Ishikawa (cell line): Measurements from ENCODE around the gene ME2.

Experiments used
- CEBPB ChIP-seq: IDR thresholded peaks from 2 replicates; pipeline ENCODE4 v1.6.1; 2012
- CREB1 ChIP-seq: IDR thresholded peaks from 2 replicates; pipeline ENCODE4 v1.6.1; 2012; ENCODE audit warnings: low read depth
- EGR1 ChIP-seq: IDR thresholded peaks from 2 replicates; pipeline ENCODE4 v1.6.1; 2012
- EP300 ChIP-seq: IDR thresholded peaks from 2 replicates; pipeline ENCODE4 v1.6.1; 2012; ENCODE audit warnings: borderline replicate concordance
- FOXM1 ChIP-seq: IDR thresholded peaks from 2 replicates; pipeline ENCODE4 v1.6.1; 2012; ENCODE audit warnings: low read depth, borderline replicate concordance
- NFIC ChIP-seq: IDR thresholded peaks from 2 replicates; pipeline ENCODE4 v1.6.1; 2012
- RAD21 ChIP-seq: IDR thresholded peaks from 2 replicates; pipeline ENCODE4 v1.6.1; 2012; ENCODE audit warnings: low read depth
- TAF1 ChIP-seq: IDR thresholded peaks from 2 replicates; pipeline ENCODE4 v1.6.1; 2012; ENCODE audit warnings: low read depth, mild to moderate bottlenecking
- TCF12 ChIP-seq: IDR thresholded peaks from 2 replicates; pipeline ENCODE4 v1.6.1; 2012; ENCODE audit warnings: low read depth
- TEAD4 ChIP-seq: IDR thresholded peaks from 2 replicates; pipeline ENCODE4 v1.6.1; 2012
- YY1 ChIP-seq: IDR thresholded peaks from 2 replicates; pipeline ENCODE4 v1.6.1; 2012; ENCODE audit warnings: low read depth
- ZBTB7A ChIP-seq: IDR thresholded peaks from 2 replicates; pipeline ENCODE4 v1.6.1; 2012; ENCODE audit warnings: low read depth
- TF ChIP-seq, protein P1 (sequence below): IDR thresholded peaks from 2 replicates; pipeline ENCODE4 v1.6.1; 2012
- TF ChIP-seq, protein P2 (sequence below): IDR thresholded peaks from 2 replicates; pipeline ENCODE4 v1.6.1; 2012
- TF ChIP-seq, protein P3 (sequence below): IDR thresholded peaks from 2 replicates; pipeline ENCODE4 v1.6.1; 2012; ENCODE audit warnings: low read depth, mild to moderate bottlenecking

Gene ME2

DNA sequence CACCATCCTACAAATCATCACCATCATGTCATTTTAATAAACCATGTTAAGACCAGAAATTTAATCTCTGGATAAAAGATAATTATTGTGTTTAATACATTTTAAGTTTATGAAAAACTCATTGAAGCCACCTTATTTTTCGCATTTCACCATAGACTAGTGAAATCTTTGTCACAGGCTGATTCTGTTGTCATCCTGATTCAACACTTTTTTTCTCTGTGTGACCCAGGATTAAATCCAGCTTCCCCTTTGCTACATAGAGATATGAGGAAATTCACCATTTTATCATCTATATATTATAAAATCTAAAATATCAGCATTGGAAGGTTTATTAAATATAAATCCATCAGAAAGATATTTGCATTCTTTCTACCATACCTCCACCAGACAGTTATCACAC is 29.9 kb upstream of the ME2 start:
- TF ChIP-seq RAD21 (no peak), FOXM1 (no peak), NFIC (no peak), TAF1 (no peak), ZBTB7A (no peak), TCF12 (no peak), EP300 (no peak), TEAD4 (no peak), CEBPB (no peak), CREB1 (no peak), YY1 (no peak)
- TF ChIP-seq, protein P1, sequence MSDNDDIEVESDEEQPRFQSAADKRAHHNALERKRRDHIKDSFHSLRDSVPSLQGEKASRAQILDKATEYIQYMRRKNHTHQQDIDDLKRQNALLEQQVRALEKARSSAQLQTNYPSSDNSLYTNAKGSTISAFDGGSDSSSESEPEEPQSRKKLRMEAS = no peak
- TF ChIP-seq, protein P2, sequence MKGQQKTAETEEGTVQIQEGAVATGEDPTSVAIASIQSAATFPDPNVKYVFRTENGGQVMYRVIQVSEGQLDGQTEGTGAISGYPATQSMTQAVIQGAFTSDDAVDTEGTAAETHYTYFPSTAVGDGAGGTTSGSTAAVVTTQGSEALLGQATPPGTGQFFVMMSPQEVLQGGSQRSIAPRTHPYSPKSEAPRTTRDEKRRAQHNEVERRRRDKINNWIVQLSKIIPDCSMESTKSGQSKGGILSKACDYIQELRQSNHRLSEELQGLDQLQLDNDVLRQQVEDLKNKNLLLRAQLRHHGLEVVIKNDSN = no peak
- TF ChIP-seq, protein P3, sequence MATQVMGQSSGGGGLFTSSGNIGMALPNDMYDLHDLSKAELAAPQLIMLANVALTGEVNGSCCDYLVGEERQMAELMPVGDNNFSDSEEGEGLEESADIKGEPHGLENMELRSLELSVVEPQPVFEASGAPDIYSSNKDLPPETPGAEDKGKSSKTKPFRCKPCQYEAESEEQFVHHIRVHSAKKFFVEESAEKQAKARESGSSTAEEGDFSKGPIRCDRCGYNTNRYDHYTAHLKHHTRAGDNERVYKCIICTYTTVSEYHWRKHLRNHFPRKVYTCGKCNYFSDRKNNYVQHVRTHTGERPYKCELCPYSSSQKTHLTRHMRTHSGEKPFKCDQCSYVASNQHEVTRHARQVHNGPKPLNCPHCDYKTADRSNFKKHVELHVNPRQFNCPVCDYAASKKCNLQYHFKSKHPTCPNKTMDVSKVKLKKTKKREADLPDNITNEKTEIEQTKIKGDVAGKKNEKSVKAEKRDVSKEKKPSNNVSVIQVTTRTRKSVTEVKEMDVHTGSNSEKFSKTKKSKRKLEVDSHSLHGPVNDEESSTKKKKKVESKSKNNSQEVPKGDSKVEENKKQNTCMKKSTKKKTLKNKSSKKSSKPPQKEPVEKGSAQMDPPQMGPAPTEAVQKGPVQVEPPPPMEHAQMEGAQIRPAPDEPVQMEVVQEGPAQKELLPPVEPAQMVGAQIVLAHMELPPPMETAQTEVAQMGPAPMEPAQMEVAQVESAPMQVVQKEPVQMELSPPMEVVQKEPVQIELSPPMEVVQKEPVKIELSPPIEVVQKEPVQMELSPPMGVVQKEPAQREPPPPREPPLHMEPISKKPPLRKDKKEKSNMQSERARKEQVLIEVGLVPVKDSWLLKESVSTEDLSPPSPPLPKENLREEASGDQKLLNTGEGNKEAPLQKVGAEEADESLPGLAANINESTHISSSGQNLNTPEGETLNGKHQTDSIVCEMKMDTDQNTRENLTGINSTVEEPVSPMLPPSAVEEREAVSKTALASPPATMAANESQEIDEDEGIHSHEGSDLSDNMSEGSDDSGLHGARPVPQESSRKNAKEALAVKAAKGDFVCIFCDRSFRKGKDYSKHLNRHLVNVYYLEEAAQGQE = no peak

DNA sequence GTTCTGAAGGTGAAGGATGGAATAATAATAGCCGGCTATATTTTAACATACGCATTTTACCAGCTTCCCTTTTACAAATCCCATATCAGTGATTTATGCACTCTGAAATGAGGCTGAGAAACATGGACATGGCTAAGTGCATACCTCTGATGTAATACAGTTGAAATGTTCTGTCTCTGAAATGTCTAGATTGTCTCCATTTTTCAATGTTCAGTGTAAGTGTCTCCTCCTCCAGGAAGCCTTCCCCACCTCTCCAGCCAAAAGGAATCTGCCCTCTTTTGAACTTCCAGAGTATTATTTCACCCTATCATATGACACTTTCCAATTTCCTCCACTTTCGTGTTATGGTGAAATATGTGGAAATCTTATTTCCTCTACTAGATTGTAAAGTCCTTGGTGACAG is 29.5 kb upstream of the ME2 start:
- TF ChIP-seq RAD21 (no peak), ZBTB7A (no peak), FOXM1 (no peak), YY1 (no peak), CEBPB (no peak)

DNA sequence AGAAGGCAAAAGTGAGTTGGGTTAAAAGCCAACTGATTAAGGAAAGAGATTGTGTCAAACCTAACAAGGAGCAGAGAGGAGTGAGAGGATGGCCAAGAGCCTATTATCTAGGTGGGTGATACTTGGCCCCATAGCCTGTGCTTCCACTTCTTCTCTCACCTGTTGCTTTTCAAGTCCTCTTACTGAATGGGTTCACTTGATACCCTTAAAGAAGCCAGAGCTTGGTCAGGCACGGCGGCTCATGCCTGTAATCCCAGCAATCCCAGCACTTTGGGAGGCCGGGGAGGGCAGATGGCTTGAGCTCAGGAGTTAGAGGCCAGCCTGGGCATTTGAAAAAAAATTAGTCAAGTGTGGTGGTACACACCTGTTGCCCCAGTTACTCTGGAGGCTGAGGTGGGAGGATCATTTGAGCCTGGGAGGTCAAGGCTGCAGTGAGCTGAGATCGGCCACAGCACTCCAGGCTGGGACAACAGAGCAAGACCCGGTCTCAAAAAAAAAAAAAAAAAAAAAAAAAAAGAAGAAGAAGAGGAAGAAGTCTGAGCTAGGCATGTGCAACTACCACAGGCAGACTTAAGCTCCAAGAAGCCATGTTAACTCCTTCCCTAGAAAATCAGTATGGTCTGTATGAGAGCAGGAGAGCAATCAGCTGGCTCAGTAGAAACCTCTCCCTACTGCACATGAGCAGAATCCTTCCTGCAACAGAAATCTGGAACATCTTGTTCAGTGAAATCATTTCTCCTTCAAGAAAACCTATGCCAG is 28.4 kb upstream of the ME2 start:
- TF ChIP-seq EP300 = no peak
- TF ChIP-seq CEBPB = no peak
- no peak for TF ChIP-seq TCF12
- no peak for TF ChIP-seq NFIC
- TF ChIP-seq CREB1 = no peak
- TF ChIP-seq EGR1 = no peak
- no peak for TF ChIP-seq FOXM1
- TF ChIP-seq, protein P1 = no peak

DNA sequence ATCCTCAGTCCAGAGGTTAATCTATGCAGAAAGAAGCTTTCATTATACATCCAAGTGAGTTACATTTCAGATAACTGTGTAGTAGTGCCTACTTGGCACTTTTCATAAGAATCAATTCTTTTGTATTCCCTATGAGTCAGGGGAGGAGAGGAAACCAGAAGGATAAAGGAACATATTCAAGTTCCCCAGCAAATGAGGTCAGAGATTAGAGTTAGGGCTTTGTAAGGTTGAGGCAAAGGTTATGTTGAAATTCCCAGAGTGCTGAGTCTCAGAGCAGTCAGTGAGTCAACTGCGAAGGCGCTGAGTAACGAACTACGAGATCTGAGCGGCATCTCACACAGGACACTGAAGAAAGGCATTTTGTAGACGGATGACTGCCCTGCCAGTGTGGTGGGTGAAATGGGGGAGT is 25.1 kb upstream of the ME2 start:
- no peak for TF ChIP-seq CEBPB
- TF ChIP-seq TAF1 = no peak
- TF ChIP-seq, protein P2 = no peak

DNA sequence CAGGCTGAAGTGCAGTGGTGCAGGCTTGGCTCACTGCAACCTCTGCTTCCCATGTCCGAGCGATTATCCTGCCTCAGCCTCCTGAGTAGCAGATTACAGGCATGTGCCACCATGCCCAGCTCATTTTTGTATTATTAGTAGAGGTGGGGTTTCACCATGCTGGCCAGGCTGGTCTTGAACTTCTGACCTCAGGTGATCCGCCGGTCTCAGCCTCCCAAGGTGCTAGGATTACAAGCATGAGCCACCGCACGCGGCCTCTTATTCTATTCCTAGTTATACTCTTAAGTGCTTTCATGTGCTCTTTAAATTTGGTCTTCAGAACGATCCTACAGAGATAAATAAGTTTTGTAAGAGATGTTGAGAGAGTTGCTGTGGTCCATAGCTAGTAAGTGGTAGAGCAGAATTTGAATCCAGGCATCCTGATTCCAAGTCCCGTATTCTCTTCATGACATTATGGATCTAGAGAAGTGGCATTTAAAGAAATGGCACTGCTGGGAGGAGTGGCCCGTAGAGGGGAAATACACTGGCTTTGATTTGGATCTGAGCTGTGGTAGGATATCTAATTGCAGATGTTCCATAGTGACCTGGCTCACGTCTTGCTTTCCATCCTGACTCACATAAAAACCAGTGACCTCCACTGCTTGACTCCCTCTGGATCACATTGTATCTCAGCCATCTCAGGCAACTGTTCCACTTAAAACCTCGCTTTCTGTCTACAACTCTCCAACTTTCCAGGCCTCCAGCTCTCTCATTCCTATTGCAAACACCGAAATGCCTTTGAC is 22.8 kb upstream of the ME2 start:
- TF ChIP-seq TCF12 = no peak
- no peak for TF ChIP-seq TAF1
- TF ChIP-seq, protein P3 = no peak
- TF ChIP-seq, protein P1 = no peak
- TF ChIP-seq FOXM1 = no peak
- no peak for TF ChIP-seq RAD21
- no peak for TF ChIP-seq TEAD4
- TF ChIP-seq CREB1 = no peak
- TF ChIP-seq CEBPB = no peak
- no peak for TF ChIP-seq YY1
- TF ChIP-seq EGR1 = no peak
- TF ChIP-seq NFIC = no peak

DNA sequence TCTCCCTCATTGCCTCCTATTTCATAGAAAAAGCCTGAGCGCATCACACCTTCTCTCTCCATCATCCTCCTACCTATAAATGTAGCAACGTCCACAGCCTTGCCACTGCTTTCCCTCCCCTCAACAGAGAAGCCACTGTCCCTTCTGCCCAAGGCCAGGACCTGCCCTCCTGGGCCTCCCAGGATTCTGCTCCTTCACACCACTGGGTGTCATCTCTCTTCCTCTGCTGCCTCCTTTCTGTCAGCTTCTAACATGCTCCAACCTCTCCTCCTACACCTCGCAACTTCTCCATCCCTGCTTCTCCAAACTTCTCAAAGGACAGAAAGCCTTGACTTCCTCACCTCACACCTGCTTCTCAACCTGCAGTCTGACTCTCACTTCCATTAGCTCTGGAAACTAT is 21.2 kb upstream of the ME2 start:
- TF ChIP-seq EGR1 (no peak), TCF12 (no peak), CEBPB (no peak), RAD21 (no peak), TAF1 (no peak), YY1 (no peak), ZBTB7A (no peak), TEAD4 (no peak)
- TF ChIP-seq, protein P3 = no peak
- TF ChIP-seq, protein P2 = no peak
- TF ChIP-seq, protein P1 = no peak
